Measurements from ENCODE around the gene AP1M1.

GRCh38 chr19:16235811-16236652 is 38.3 kb downstream of the AP1M1 start:
- TF ChIP-seq CTCF (IDR thresholded peaks at IDR 0.05) = no peak
- no peak for TF ChIP-seq POLR2A (IDR thresholded peaks at IDR 0.05)
- no peak for TF ChIP-seq POLR2AphosphoS5 (IDR thresholded peaks at IDR 0.05; ENCODE audit: insufficient read depth in 1 of 2, low read depth in 1 of 2)

Measured in vagina (tissue), 2 donors.